ENCODE data around the gene TMEM178A. TPM values are rescaled to one million over a fixed set of nuclear protein-coding genes. Genes with fewer than 3 reads are reported as not detected.

The TMEM178A gene
- total and polyA plus RNA-seq, 8 donors: 0.34 to 5.8 (median 0.80) TPM

DNA sequence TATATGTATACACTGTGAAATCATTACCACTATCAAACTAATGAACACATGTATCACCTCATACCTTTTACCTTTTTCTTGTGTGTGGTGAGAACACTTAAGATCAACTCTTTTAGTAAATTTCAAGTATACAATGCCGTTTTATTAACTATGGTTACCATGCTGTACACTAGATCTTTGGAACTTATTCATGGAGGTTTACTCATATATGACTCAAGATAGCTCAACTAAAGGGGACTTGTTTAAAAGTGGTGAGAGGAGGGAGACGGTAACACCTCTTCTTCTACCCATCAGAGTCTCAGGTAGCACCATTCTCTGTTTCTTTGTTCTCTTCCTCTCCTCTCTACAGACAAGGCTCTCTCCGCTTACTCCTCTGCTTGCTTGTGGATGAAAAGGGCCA is 36.1 kb upstream of the TMEM178A start:
- no peak for FAIRE-seq
- DNase-seq: no peak
- no peak for ATAC-seq
- Histone ChIP-seq H3K4me3 (no peak overlapping the region), H3K36me3 (no peaks in the 10 kb centered on the region), H3K4me1 (no peaks in the 10 kb centered on the region), H3K27ac (no peak overlapping the region), H3K27me3 (no peaks in the 10 kb centered on the region), H3K9me3 (no peaks in the 10 kb centered on the region)
- intact Hi-C loops (cut with DNase I): no loop called here
- WGBS, 2 donors: 91 to 94% methylated on average over 3 of the region's 3 CpGs
- TF ChIP-seq, protein P1, sequence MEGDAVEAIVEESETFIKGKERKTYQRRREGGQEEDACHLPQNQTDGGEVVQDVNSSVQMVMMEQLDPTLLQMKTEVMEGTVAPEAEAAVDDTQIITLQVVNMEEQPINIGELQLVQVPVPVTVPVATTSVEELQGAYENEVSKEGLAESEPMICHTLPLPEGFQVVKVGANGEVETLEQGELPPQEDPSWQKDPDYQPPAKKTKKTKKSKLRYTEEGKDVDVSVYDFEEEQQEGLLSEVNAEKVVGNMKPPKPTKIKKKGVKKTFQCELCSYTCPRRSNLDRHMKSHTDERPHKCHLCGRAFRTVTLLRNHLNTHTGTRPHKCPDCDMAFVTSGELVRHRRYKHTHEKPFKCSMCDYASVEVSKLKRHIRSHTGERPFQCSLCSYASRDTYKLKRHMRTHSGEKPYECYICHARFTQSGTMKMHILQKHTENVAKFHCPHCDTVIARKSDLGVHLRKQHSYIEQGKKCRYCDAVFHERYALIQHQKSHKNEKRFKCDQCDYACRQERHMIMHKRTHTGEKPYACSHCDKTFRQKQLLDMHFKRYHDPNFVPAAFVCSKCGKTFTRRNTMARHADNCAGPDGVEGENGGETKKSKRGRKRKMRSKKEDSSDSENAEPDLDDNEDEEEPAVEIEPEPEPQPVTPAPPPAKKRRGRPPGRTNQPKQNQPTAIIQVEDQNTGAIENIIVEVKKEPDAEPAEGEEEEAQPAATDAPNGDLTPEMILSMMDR (IDR thresholded peaks at IDR 0.05): no peak

DNA sequence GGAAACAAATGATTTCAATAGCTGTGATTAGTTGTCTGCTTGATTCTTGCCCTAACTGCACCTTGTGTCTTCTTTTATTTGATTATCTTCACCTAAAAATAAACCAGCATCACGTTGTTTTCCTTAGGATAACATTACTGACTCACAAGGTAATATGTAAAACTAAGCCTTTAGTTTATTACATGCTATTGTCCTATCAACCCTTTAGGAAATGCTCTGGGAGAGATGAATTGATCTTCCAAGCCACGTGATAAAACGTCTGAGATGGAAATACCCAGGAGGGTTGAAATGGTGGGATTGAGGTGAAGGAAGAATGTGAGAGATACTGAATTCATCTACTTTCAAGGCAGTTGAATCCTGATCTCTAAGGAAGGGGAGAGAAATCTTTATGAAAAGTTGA is 34.5 kb upstream of the TMEM178A start:
- no peak for DNase-seq
- no peak for ATAC-seq
- Histone ChIP-seq H3K27me3 (no peaks in the 10 kb centered on the region), H3K36me3 (no peaks in the 10 kb centered on the region), H3K4me1 (no peaks in the 10 kb centered on the region), H3K27ac (no peak overlapping the region), H3K9me3 (no peaks in the 10 kb centered on the region), H3K4me3 (no peak overlapping the region)
- intact Hi-C loops (cut with DNase I): no loop called here
- 67 to 68% methylated on average over 3 of the region's 3 CpGs for WGBS, 2 donors
- FAIRE-seq: no peak
- TF ChIP-seq, protein P1 (IDR thresholded peaks at IDR 0.05): no peak

GRCh38 chr2:39631718-39632117 is 34.0 kb upstream of the TMEM178A start:
- Histone ChIP-seq H3K27me3 (no peaks in the 10 kb centered on the region), H3K4me3 (no peak overlapping the region), H3K36me3 (no peaks in the 10 kb centered on the region), H3K9me3 (no peaks in the 10 kb centered on the region), H3K27ac (no peak overlapping the region), H3K4me1 (no peaks in the 10 kb centered on the region)
- TF ChIP-seq, protein P1 (IDR thresholded peaks at IDR 0.05): no peak
- FAIRE-seq (no peak), ATAC-seq (peak in 2 of 4 donors; percentile 13 to 49), DNase-seq (no peak)
- intact Hi-C loops (cut with DNase I): no loop called here
- 70 to 74% methylated on average over 3 of the region's 3 CpGs for WGBS, 2 donors

DNA sequence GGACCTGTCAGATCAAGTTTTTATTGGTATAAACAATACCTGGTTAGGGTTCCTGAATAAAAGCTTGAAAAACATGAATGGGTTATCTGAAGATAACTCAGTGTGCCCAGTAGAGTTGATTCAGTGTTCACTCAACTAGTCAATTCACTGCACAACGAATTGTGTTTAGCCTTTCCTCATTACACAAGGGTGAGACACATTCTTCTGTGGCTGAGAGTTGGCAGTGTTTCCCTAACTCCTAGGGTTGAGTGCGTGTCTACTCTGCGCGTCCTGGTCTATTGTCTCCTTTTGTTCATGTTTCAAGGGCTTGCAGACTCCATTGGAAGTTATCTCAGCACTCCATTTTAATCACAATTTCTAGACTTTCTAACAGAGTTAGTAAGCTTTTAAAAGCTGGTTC is 32.8 kb upstream of the TMEM178A start:
- intact Hi-C loops (cut with DNase I): no loop called here
- ATAC-seq: no peak
- FAIRE-seq: no peak
- Histone ChIP-seq H3K4me1 (no peaks in the 10 kb centered on the region), H3K27ac (no peak overlapping the region), H3K36me3 (no peaks in the 10 kb centered on the region), H3K9me3 (no peaks in the 10 kb centered on the region), H3K27me3 (no peaks in the 10 kb centered on the region), H3K4me3 (no peak overlapping the region)
- WGBS, 2 donors: 85 to 90% methylated on average over 4 of the region's 4 CpGs
- TF ChIP-seq, protein P1 (IDR thresholded peaks at IDR 0.05): no peak
- DNase-seq: no peak

GRCh38 chr2:39636306-39636705 is 29.4 kb upstream of the TMEM178A start:
- no peaks in the 10 kb centered on the region for H3K4me1 ChIP-seq
- TF ChIP-seq, protein P1 (IDR thresholded peaks at IDR 0.05): no peak
- no peak for DNase-seq
- FAIRE-seq: no peak
- no peak overlapping the region for H3K27ac ChIP-seq
- intact Hi-C loops (cut with DNase I): no loop called here
- no peaks in the 10 kb centered on the region for H3K36me3 ChIP-seq
- H3K9me3 ChIP-seq: no peaks in the 10 kb centered on the region
- WGBS, 2 donors: 84 to 87% methylated on average over 3 of the region's 3 CpGs
- no peaks in the 10 kb centered on the region for H3K27me3 ChIP-seq
- no peak for ATAC-seq
- no peak overlapping the region for H3K4me3 ChIP-seq
